CD4-positive, alpha-beta T cell treated with Interleukin-6 for 4 hours (primary cell): ENCODE measurements around the gene TMUB2.
"Not testable (repeated sequence)": the region's sequence is repeated elsewhere in the genome, so short reads cannot be mapped to it uniquely, and the experiment has no call there.

ENCODE experiments used
- DNase-seq: peaks from one replicate; pipeline ENCODE4 v3.0.0-alpha.2; 2020; ENCODE audit warnings: mixed read lengths

TMUB2 gene

DNA sequence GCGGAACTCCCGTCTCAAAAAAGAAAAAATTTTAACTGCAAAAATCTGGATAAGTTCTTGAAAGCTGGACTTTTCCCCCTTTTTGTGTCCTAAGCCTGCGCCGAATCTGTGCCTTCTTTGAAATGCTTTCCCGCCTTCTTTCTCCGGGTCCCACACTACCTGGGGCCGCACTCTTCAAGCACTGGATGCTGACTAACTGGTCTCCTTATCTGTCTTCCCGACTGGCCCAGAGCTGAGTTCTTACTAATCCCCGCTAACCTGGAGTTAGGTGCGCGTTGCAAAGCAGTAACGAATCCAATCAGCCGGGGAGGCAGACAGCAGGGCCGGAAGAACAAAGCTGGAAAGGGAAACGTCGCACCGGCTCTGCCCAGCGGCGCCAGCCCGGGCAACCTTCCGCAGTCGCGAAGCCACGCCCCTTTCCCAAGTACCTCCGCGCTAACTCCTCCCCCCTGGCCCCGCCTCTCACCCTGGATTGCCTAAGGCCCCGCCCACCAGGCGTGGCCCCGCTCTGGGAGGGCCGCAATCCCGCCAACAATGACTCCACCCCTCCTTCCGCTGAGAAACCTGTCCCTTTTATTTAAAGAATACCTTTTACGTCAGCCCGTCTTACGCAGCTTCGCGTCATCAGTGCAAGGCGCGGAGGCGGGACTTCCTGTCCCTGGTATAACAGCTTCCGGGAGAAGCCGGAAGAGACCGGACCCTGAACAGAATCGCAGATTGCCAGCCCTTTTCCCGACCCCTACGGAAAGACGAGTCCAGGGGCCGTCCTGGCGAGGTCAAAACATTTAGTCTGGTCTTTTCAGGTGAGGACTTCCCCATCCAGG lies at the start of gene TMUB2:
TMUB2 (plus strand) TSS at position 666 of the 824 bp plus-strand sequence. CDS start 737 bp downstream, outside the sequence.
- peak; percentile 100 for DNase-seq

- peak; percentile 56 for DNase-seq
Measured at GRCh38 chr17:44137891-44138709, 48.7 kb upstream of the TMUB2 start.

GRCh38 chr17:44143921-44144320 lies 42.9 kb upstream of the TMUB2 start:
- not testable (repeated sequence) for DNase-seq

DNA sequence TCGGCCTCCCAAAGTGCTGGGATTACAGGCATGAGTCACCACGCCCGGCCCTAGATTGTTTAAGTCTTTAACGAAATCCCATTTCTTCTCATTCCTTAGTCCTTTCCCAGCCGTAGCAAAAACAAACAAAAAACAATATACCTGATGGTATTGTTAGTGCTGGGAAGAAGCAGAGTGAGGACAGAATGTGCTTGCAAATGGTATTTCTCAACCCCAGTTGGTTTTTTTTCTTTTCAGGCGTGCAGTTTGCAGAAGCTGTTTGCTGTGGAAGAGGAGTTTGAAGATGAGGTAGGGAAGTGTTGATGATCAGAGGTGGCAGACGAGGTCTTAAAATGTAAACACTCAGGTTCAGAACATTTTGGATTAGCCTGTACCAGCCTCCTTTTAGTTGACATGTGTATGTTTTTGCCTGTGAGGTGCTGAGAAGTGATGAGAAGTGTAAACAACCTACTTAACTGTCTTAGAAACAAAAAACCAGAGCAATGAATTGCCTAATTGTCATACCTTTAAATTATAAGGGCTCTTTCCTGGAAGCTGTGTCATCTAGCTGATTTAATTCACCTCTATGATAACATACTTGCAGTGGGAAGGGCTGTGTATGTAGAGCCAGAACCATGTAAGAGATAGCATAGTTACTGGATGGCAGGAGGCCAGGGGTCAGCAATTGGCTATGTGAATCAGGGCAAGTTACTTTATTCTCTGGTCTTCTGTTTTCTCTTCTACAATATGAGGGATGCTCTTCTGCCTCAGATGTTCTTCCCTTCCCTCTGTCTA lies 41.6 kb upstream of the TMUB2 start:
- no peak for DNase-seq

GRCh38 chr17:44146375-44147346 lies 40.1 kb upstream of the TMUB2 start:
- DNase-seq: no peak

GRCh38 chr17:44147812-44148211 lies 39.0 kb upstream of the TMUB2 start:
- no peak for DNase-seq

GRCh38 chr17:44149066-44149465 lies 37.7 kb upstream of the TMUB2 start:
- DNase-seq: not testable (repeated sequence)

DNA sequence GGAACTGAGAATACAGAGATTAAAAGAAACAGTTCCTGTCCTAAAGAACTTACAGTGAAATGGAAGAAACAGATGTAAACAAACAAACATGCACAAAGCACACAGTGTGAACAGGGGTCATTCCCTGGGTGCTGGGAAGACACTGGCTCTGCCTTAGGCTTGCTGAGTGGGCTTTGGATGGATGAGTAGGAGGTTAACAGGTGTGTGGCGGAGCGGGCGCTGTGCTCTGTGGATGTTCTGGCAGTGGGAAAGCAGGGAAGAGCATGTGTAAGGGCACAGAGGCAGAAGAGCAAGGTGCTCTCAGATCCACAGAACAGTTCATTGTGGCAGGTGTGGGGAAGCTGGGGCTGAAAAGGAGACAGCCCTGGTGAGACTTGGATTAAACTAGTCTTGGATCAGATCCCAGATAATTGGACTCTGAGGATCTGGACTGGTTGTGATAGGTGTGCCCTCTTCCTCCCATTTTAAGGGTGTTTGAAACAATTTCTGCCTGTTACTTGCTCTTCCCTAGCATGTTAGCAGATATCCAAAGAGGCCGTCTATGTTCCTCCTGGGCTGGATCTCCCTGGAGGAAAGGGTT lies 36.9 kb upstream of the TMUB2 start:
- no peak for DNase-seq

DNA sequence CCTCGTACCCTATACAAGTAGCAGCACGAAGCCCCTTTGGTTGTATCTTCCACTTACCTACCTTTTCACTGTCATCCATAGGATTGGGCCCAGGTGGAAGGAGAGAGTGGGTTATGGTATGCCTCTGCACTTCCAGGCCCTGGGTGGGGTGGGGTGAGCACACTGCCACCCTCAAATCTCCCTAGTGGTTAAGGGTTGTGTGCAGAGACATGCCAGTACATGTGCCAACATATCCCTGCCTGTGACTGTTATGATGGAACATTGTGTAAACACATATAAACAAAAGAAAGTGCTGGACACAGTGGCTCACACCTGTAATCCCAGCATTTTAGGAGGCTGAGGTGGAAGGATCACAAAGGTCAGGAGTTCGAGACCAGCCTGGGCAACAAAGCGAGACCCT lies 33.9 kb upstream of the TMUB2 start:
- DNase-seq: no peak

GRCh38 chr17:44155488-44155887 lies 31.3 kb upstream of the TMUB2 start:
- DNase-seq: no peak

DNA sequence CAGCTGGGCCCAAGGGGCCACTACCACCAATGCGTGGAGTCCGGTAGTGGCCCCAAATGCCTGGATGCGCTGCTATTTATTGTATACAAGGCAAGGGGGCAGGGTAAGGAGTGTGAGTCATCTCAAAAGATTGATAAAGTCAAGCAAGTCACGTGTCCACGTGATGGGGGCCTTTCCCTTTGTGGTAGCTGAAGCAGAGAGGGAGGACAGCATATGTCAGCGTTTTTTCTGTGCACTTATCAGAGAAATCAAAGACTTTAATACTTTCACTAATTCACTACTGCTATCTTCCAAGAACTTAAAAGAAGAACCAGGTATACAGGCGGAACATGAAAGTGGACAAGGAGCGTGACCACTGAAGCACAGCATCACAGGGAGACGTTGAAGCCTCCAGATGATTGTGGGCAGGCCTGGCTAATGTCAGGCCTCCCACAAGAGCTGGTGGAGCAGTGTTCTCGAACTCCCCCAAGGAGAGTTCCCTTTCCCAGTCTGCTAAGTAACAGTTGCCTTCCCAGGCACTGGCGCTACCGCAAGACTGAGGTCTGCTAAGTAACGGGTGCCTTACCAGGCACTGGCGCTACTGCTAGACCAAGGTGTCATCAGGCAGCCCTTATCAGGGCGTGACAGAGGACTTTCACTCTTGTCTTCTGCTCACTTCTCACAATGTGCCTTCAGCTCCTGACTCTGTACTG lies 27.1 kb upstream of the TMUB2 start:
- DNase-seq: peak; percentile 32

DNA sequence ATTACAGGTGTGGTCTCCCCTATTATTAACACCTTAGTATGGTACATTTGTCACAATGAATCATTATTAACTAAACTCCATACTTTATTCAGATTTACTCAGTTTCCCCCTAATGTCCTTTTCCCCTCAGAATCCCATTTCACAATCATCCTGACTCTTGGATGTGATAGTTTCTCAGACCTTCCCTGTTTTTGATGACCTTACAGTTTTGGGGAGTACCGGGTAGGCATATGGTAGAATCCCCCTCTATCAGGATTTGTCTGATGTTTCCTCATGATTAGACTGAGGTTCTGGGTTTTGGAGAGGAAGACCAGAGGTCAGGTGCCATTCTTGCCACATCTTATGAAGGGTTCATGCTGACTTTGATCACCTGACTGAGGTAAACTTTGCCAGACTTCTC lies 22.3 kb upstream of the TMUB2 start:
- DNase-seq: no peak

DNA sequence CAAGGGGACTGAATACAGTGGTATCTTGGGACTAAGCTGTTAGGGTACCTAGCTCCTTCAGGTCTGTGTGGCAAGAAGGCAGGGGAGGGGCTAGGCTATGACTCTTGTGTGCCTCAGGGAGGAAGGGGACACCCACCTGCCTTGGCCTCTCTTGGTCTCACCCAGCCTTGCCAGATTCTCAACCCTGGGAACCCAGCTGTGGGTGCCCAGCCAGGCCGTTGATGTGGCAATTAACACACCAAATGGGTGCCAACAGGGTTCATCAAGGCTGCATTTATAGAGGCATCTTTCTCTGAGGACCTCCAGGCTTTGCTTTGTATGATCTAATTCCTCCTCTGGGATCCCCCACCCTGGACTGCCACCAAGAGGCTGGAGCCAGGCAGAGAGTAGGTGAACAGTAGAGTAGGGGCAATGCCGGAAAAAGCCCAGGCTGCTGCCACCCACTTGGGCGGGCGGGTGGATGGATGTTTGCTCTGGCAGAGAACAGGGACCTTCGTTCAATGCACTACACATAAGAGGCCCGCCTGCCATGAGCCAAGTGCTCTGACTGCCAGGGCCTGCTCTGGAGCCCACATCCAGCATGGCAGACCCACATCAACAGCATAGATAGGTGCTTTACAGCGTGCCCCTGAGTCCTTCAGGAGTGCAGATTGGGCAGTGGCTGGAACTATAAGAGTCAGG lies 19.5 kb upstream of the TMUB2 start:
- DNase-seq: no peak

GRCh38 chr17:44170135-44170498 lies 16.7 kb upstream of the TMUB2 start:
- DNase-seq: no peak

DNA sequence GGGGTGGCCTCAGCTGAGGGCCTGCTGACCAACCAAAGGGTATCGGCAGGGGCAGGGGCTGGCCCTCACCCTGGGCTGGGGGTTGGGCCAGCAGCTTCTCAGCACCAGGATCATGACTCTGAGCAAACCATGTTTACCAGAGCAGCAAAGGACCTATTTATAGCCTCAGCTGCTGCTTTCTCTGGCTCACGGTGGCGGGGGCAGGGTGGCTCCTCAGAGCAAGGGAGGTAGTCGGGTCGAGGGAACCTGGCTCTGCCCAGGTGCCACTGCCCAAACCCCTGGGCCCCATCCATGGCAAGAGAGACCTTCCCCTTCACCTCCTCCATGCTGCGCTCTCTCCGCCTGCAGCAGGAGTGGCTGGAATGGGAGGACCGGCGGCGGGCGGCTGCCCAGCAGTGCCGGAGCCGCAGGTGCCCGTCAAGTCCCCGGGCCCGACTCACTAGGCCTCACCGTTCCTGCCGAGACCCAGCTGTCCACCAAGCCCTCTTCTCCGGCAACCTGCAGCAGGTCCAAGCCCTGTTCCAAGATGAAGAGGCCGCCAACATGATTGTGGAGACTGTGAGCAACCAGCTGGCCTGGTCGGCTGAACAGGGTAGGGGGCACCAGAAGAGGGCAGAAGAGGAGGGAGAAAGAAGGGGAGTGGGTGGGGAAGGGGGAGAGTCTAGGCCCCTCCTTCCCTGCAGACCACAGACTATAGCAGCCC lies 16.1 kb upstream of the TMUB2 start, which contains the start of gene ASB16:
ASB16 (plus strand) TSS at position 206 of the 703 bp plus-strand sequence; CDS start at position 292, 86 bp downstream.
- DNase-seq: no peak

DNA sequence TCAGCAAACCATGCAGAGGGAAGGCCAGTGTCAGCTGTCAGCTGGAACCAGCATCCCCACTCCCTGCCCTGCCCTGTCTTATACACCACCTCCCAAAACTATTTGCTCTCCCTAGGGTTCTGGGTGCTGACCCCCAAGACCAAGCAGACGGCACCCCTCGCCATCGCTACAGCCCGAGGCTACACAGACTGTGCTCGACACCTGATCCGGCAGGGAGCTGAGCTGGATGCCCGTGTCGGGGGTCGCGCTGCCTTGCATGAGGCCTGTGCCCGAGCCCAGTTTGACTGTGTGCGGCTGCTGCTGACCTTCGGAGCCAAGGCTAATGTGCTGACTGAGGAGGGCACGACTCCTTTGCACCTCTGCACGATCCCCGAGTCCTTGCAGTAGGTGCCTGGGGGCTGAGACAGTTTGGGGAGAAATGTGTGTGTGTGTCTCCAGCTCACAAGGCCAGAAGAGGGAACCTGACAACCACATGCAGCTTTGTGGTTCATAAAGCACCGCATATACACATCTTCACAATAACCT lies 14.8 kb upstream of the TMUB2 start:
- DNase-seq: no peak

GRCh38 chr17:44174427-44174826 lies 12.3 kb upstream of the TMUB2 start:
- DNase-seq: no peak

DNA sequence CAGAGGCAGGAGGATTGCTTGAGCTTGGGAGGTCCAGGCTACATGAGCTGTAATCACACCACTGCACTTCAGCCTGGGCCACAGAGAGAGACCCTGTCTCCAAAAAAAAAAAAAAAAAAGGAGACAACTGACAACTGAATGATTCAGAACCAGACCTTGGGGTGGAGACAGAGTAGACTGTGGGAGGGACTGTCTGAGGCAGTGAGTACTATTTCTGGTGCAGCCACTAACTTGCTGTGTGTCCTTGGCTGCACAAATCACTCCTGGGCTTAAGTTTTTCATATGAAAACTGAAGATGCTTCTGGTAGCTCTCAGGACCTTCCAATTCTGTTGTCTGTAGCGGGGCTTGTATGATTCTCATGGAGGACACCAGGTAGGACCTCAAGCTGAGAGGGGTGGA lies 10.5 kb upstream of the TMUB2 start:
- no peak for DNase-seq
